ENCODE measurements around the gene ARHGAP8. TPM values are rescaled to one million over a fixed set of nuclear protein-coding genes. Genes with fewer than 3 reads are reported as not detected.
A peak's percentile ranks its signal among the peaks of the same experiment; 100 is the strongest.

Gene ARHGAP8
- total RNA-seq, 1 donor from 2014 or later = 18.1 TPM

DNA sequence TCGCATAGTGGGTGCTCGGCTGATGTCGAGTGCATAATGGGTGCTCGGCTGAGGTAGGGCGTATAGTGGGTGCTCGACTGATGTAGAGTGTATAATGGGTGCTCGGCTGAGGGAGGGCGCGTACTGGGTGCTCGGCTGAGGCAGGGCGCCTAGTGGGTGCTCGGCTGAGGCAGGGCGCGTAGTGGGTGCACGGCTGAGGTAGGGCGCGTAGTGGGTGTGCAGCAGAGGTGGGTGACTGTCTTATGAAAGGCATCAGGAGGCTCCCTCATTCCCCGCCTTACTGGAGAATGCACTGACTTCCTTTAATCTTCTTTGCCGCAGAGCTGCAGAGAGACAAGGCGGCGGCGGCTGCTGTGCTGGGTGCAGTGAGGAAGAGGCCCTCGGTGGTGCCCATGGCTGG, 33.8 kb downstream of the ARHGAP8 start:
- intact Hi-C loops (cut with DNase I) = no loop called here
- ATAC-seq (peak; percentile 28), DNase-seq (no peak)
- Histone ChIP-seq H3K4me3 (no peak overlapping the region), H3K4me1 (no peaks in the 10 kb centered on the region), H3K9me3 (no peaks in the 10 kb centered on the region), H3K27me3 (no peaks in the 10 kb centered on the region), H3K36me3 (no peaks in the 10 kb centered on the region), H3K27ac (no peak overlapping the region)
- TF ChIP-seq, protein P1, sequence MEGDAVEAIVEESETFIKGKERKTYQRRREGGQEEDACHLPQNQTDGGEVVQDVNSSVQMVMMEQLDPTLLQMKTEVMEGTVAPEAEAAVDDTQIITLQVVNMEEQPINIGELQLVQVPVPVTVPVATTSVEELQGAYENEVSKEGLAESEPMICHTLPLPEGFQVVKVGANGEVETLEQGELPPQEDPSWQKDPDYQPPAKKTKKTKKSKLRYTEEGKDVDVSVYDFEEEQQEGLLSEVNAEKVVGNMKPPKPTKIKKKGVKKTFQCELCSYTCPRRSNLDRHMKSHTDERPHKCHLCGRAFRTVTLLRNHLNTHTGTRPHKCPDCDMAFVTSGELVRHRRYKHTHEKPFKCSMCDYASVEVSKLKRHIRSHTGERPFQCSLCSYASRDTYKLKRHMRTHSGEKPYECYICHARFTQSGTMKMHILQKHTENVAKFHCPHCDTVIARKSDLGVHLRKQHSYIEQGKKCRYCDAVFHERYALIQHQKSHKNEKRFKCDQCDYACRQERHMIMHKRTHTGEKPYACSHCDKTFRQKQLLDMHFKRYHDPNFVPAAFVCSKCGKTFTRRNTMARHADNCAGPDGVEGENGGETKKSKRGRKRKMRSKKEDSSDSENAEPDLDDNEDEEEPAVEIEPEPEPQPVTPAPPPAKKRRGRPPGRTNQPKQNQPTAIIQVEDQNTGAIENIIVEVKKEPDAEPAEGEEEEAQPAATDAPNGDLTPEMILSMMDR (IDR thresholded peaks at IDR 0.05) = no peak

DNA sequence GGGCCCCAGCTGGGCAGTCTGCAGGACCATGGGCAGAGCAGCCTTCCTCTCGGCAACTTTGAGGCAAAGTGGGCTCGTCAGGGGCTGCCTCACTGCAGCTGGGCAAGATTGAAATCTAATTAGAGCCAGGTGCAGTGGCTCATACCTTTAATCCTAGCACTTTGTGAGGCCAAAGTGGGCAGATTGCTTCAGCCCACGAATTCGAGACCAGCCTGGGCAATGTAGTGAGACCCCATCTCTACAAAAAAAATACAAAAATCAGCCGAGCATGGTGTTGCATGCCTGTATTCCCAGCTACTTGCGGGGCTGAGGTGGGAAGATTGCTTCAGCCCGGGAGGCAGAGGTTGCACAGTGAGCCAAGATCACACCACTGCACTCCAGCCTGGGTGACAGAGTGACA, 34.2 kb downstream of the ARHGAP8 start:
- DNase-seq (no peak), ATAC-seq (no peak)
- TF ChIP-seq, protein P1 (IDR thresholded peaks at IDR 0.05) = no peak
- H3K9me3 ChIP-seq = no peaks in the 10 kb centered on the region
- H3K27me3 ChIP-seq = no peaks in the 10 kb centered on the region
- no peak overlapping the region for H3K27ac ChIP-seq
- no peak overlapping the region for H3K4me3 ChIP-seq
- intact Hi-C loops (cut with DNase I) = no loop called here
- no peaks in the 10 kb centered on the region for H3K36me3 ChIP-seq
- H3K4me1 ChIP-seq = no peaks in the 10 kb centered on the region

DNA sequence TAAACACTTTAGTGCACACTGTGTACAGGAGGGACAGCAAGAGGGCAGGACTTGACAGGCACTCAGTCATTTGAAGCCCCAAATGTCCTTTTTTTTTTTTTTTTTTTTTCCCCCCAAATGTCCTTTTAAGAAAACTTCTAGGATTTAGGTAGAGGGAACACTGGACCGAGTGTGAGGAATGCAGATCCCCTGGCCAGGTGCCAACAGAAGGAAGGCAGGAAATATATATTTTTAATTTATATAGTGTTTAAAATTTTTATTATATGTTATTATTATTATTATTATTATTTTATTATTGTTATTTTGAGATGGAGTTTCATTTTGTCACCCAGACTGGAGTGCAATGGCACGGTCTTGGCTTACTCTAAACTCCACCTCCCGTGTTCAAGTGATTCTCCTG, 35.5 kb downstream of the ARHGAP8 start:
- no peak for ATAC-seq
- intact Hi-C loops (cut with DNase I) = no loop called here
- DNase-seq = no peak
- no peaks in the 10 kb centered on the region for H3K27me3 ChIP-seq
- no peaks in the 10 kb centered on the region for H3K36me3 ChIP-seq
- H3K27ac ChIP-seq = no peak overlapping the region
- H3K4me1 ChIP-seq = no peaks in the 10 kb centered on the region
- H3K4me3 ChIP-seq = no peak overlapping the region
- TF ChIP-seq, protein P1 (IDR thresholded peaks at IDR 0.05) = no peak
- H3K9me3 ChIP-seq = no peaks in the 10 kb centered on the region

DNA sequence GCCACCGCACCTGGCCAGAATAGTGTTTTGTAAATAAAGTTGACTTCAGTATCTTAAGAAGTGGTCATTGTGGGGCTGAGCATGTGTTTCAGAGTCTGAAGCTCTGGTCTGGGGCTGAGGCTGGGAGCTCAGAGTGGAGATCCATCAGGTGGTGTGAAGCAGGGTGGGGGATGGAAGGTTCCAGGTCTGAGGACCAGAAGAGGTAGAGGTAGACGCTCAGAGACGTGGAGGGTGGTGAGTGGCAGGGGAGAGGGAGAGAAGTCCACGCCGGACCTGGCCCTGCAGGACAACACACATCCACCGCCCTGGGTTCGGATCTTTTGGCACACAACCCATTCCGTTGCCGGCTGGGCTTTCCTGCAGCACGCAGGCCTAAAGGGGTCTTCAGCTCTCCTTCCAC, 40.7 kb downstream of the ARHGAP8 start:
- TF ChIP-seq, protein P1 (IDR thresholded peaks at IDR 0.05) = no peak
- ATAC-seq (no peak), DNase-seq (no peak)
- no peaks in the 10 kb centered on the region for H3K9me3 ChIP-seq
- no peak overlapping the region for H3K27ac ChIP-seq
- intact Hi-C loops (cut with DNase I) = no loop called here
- no peaks in the 10 kb centered on the region for H3K4me1 ChIP-seq
- H3K4me3 ChIP-seq = no peak overlapping the region
- no peaks in the 10 kb centered on the region for H3K27me3 ChIP-seq
- H3K36me3 ChIP-seq = no peaks in the 10 kb centered on the region

DNA sequence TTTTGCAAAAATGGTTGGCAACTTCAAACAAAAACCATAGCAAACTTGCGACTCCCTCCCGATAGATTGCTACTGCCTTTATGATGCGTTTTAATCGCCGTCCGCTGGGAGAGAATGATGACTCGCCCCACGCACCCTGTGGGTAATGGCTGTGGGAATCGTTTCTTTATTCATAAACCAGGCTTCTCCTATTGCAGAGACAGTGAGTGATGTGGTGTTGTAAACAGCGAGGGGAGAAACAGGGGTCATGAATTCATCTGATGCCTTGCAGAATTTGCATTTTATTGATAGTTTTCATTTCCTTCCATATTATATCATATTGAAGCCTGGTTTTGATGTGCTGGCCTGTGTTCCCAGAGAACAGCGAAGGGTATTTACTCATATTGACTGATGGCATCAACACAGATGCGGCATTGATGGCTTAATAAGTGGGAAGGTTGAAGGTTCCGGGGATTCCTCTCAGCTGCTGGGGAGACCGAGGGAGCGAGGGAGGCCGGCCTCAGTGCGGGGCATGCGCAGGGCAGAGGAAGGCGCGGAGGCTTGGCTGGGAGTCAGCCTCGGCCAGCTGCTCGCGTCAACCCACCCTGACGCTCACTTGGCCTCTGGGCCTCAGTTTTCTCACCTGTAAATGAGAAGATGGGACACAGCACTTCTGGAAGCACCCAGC, 41.3 kb downstream of the ARHGAP8 start:
- Histone ChIP-seq H3K36me3 (no peaks in the 10 kb centered on the region), H3K4me3 (no peak overlapping the region), H3K4me1 (no peaks in the 10 kb centered on the region), H3K9me3 (no peaks in the 10 kb centered on the region), H3K27me3 (no peaks in the 10 kb centered on the region), H3K27ac (no peak overlapping the region)
- no peak for ATAC-seq
- no peak for DNase-seq
- TF ChIP-seq, protein P1 (IDR thresholded peaks at IDR 0.05) = no peak
- intact Hi-C loops (cut with DNase I) = no loop called here

Measured in upper lobe of right lung (tissue), 1 donor.